Type B pancreatic cell (in vitro differentiated cells): ENCODE measurements around the gene RGS9BP. TPM values are rescaled to one million over a fixed set of nuclear protein-coding genes. Genes with fewer than 3 reads are reported as not detected.

Source experiments
- DNase-seq: peaks from one replicate; pipeline ENCODE4 v3.0.0; 2021; ENCODE audit warnings: mixed read lengths; ENCODE audit not compliant: unreplicated experiment; ENCODE audit errors: extremely low spot score
- H3K27ac Mint-ChIP-seq: 2 replicates; pipeline ENCODE4 v1.8.0; 2021; ENCODE audit warnings: mild to moderate bottlenecking, mixed read lengths
- H3K27me3 Mint-ChIP-seq: 2 replicates; pipeline ENCODE4 v1.8.0; 2021; ENCODE audit warnings: mixed read lengths
- H3K36me3 Mint-ChIP-seq: 2 replicates; pipeline ENCODE4 v1.8.0; 2021; ENCODE audit warnings: mixed read lengths
- H3K4me1 Mint-ChIP-seq: one replicate; pipeline ENCODE4 v1.8.0; 2021; ENCODE audit warnings: mixed read lengths; ENCODE audit not compliant: unreplicated experiment
- H3K4me3 Mint-ChIP-seq: 2 replicates; pipeline ENCODE4 v1.8.0; 2021; ENCODE audit warnings: mild to moderate bottlenecking, mixed read lengths
- H3K9me3 Mint-ChIP-seq: 2 replicates; pipeline ENCODE4 v1.8.0; 2021; ENCODE audit warnings: mixed read lengths
- CTCF ChIP-seq: fragments of 200-600 bp; sonication (generic); conservative IDR thresholded peaks from 2 replicates; pipeline ENCODE4 v1.5.0; 2021; ENCODE audit warnings: antibody characterized with exemption, mild to moderate bottlenecking
- total RNA-seq: library from RNA; stranded (reverse); gene quantifications from 2 replicates; pipeline ENCODE4 v1.2.1, GENCODE V29; 2021; ENCODE audit warnings: low replicate concordance

RGS9BP gene
- total RNA-seq, 1 donor from 2014 or later = 1.4 TPM

GRCh38 chr19:32719611-32720059, 44.0 kb downstream of the RGS9BP start, which contains the start of gene TDRD12:
Gene TDRD12, plus strand, starts transcription at chr19:32719767. Its CDS starts 306 bp downstream, at chr19:32720073.
- Mint-ChIP-seq H3K27me3 (no peaks in the 10 kb centered on the region), H3K9me3 (peaks cover 4% of the 10 kb centered on the region), H3K27ac (peak within 1 kb of the TSS; percentile 76), H3K36me3 (peaks cover 7% of the 10 kb centered on the region), H3K4me1 (peaks cover 6% of the 10 kb centered on the region), H3K4me3 (no peak within 1 kb of the TSS)
- no peak for DNase-seq
- TF ChIP-seq CTCF = no peak

GRCh38 chr19:32720216-32720935, 44.7 kb downstream of the RGS9BP start:
- H3K36me3 Mint-ChIP-seq = peaks cover 4% of the 10 kb centered on the region
- DNase-seq = no peak
- no peak overlapping the region for H3K4me3 Mint-ChIP-seq
- H3K27me3 Mint-ChIP-seq = no peaks in the 10 kb centered on the region
- TF ChIP-seq CTCF = no peak
- H3K9me3 Mint-ChIP-seq = peaks cover 4% of the 10 kb centered on the region
- H3K27ac Mint-ChIP-seq = no peak overlapping the region
- H3K4me1 Mint-ChIP-seq = peaks cover 6% of the 10 kb centered on the region

- Mint-ChIP-seq H3K4me1 (peaks cover 6% of the 10 kb centered on the region), H3K36me3 (peaks cover 4% of the 10 kb centered on the region), H3K9me3 (peaks cover 4% of the 10 kb centered on the region), H3K27ac (no peak overlapping the region), H3K4me3 (no peak overlapping the region), H3K27me3 (no peaks in the 10 kb centered on the region)
- no peak for TF ChIP-seq CTCF
- no peak for DNase-seq
Measured at GRCh38 chr19:32720936-32721250, 45.2 kb downstream of the RGS9BP start.

Other genes with a start within 250 kb of the RGS9BP start
- gene PDCD5, start 94.7 kb upstream of the RGS9BP start, total RNA-seq = 76.3 and 123 TPM in 2 replicates
- 37.0 and 40.2 TPM in 2 replicates for gene ANKRD27, start 668 bp upstream of the RGS9BP start, total RNA-seq
- 10.8 and 17.1 TPM in 2 replicates for gene NUDT19, start 16.0 kb downstream of the RGS9BP start, total RNA-seq
- 0.24 TPM in 2 replicates for gene TDRD12, start 43.9 kb downstream of the RGS9BP start, total RNA-seq
- gene SLC7A9, start 193.9 kb downstream of the RGS9BP start, total RNA-seq = 3.1 and 7.9 TPM in 2 replicates